Glomerular visceral epithelial cell (primary cell): ENCODE measurements around the gene MYOM1.

ENCODE experiments used
- DNase-seq: peaks from one replicate; pipeline ENCODE4 v3.0.0-alpha.2; 2016; ENCODE audit errors: extremely low spot score

The MYOM1 gene

GRCh38 chr18:3250237-3251107 lies 30.7 kb upstream of the MYOM1 start:
- peak; percentile 61 for DNase-seq

DNA sequence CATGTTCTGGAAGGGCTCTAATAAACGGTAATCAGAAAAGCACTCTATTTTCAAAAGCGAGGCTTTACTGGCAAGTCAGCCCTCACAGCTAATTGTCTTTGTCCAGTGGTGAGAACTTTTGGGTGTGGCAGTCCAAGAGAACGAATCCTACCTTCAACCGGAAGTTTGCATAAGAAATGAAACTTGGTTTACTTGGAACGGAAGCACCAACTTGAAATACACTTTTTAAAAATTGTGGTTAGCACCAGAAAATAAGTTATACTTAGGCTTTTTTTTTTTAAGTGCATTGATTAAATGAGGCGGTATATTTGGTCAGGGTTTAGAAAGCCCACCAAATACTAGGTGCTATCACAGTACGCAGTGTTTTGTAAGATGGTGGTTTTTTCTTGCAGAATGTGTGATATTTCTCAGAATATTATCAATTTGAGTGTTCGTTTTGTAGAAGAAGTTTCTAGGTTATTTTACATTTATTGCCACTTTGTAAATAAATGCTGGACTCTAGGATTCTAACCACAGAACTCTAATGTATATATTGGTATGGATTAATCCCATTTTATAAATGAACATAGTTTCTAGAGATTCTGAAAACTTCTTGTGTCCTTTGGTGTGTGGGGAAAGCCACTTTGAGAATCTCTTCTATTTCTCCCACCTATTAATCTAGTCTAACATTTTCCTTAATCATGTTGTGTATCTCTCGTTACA lies 29.0 kb upstream of the MYOM1 start:
- DNase-seq: peak; percentile 69

DNA sequence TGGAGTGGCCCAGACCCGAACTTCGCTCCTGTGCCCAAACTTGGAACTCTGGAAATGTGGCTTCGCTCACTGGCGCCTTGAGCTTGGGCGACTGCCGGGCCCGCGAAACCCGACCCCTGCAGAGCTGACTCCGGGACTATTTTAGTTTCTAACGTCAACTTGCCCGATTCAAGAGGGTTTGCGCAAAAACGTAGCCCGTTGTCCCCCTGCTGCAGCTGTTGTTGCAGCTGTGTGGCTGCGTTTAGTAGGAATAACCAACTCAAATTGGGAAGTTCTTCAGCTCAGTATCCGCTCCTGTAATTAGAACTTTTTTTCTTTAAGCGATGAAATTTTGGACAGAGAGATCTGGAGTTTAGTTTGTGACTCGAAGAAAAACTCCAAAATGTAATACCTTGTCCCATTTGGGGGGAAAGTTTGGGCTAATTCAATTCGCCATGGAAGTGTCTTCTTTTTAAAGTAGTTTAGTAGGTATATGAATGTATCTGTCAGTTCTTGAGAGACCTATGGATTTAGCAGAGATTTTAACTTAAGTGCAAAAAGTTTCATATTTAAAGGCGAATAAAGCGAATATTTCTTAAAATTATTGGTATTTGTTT lies 28.4 kb upstream of the MYOM1 start:
- no peak for DNase-seq

DNA sequence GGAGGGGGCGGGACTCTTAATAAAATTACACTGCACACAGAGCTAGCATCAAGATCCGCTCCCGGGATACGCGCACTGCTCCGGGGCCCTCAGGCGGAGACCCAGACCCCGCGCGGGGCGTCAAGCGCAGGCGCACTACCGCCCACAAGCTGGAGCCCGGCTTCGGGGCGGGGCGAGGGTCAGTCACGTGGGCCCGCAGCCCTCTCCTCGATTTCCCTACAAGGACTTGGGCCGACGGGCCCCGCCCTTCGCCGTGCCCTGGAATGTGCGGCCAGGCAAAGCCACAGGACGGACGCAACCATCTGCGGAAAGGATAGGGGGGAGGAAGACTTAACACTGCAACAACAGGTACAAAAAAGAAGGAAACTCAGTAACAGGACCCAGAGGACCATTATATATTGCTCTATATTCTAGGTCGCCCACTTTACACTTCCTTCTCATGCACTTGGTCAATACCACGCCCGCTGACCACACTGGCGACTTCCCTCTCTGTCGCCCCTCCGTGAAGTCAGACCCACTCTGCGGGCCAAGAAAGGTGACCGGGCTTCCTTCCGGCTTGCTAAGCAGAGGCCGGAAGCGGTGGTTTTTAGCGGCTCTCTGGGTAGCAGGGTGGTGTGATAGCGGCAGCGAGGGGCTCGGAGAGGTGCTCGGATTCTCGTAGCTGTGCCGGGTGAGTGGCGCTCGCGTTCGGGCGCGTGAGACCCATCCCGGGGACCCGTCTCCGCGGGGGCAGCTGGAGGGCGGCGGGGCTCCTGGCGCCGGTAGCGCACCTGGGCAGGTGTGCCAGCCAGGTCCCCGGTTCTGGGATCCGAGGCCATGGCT lies 27.7 kb upstream of the MYOM1 start, which contains the start of gene MYL12A:
TSS of gene MYL12A (plus strand) at position 562 of the 822 bp plus-strand sequence. CDS start 5,447 bp downstream, outside the sequence.
- DNase-seq: peak; percentile 99

DNA sequence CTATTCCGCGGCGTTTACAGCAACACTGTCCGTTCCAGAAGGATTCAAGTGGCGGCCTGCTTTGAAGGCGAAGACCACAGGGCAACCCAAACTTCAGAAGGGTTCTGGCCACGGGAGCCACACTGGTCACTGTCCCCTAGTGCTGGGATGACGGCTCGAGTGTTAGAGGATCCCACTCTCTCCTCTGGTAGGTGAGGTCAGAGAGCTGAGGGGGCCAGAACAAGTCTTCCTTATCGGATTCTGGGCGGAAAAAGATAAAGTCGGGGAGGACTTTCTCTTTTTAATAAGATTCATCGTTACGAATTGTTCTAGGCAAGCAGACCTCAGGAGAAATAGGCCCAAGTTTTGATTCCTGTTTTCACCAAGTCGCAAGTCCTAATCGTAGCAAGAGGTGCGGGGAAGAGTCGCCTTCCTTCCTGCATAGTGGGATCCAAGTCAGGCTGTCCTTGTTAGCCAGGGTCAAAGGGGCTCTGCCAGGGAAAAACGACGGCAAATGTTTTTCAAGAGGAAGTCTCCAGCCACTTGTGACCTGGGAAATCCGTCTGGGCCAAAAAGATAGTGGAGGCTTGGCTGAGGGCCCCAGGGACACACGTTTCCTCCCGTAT lies 27.0 kb upstream of the MYOM1 start:
- no peak for DNase-seq

DNA sequence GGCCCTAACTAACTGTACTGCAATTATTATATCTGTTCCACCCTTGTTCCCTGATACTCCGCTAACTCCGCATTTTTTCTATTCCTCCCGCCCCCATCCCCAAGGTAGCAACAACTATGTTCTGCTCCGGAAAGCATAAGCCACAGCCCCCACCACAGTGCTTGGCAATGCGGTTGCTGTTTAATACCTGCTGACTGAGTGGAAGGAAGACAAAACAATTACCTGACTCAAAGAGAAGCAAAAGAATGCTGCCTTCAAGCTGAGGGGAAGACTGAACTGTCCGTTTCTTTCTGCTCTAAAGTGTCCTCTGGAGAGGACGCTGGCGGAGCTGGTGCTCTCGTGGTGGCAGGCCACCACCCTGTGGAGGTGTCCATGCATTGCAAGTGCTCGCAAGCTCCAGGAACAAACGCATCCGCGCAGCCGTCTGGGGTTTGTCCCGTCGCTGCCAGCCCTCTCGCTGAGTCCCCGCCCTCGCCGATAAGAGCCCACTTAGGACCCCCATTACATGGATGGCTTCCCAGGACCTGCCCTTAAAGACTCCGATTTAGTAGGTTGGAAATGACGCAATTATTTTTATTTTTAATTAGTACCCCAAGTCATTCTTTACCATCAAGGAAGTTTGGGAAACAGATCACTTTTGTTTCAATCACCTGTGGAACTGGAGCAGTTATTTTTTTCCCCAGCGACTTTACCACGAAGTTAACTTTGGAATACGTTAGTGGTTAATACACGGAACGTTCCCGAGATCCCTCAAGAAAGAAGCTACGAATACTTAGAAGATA lies 26.3 kb upstream of the MYOM1 start:
- peak; percentile 87 for DNase-seq

DNA sequence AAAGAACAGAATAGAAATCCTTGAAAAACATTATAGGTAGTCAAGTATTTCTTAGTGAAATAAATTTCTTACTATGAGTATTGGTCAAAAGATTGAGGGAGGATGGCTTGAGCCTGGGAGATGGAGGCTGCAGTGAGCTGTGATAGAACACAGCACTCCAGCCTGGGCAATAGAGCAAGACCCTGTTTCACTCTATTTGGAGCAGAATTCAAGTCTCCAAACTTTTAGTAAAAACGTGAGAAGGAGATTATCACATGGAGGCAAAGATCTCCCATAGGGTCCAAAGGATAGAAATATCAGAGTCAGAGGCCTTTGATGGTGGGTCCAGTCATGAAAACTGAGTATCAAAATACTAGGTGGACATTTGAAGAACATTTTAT lies 25.4 kb upstream of the MYOM1 start:
- no peak for DNase-seq

GRCh38 chr18:3238742-3239141 lies 19.0 kb upstream of the MYOM1 start:
- no peak for DNase-seq

DNA sequence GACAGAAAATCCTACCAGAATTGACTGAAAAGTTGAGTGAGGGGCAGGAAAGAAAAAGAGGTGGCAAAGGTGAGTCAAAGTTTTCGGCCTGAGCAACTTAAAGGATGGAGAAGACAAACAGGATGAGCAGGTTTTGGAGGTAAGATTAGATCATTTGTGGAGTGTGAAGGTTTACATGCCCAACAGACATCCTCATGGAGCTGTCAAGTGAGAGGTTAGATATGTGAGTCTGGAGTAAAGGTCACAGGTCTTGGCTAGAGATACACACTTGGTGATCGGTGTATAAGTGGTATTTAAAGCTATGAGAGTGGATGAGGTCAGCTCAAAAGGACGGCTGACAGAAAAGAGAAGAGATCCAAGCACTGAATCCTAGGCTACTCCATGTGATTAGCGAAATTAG lies 16.7 kb upstream of the MYOM1 start:
- no peak for DNase-seq

- no peak for DNase-seq
Observed at GRCh38 chr18:3235846-3236245, 16.1 kb upstream of the MYOM1 start.

DNA sequence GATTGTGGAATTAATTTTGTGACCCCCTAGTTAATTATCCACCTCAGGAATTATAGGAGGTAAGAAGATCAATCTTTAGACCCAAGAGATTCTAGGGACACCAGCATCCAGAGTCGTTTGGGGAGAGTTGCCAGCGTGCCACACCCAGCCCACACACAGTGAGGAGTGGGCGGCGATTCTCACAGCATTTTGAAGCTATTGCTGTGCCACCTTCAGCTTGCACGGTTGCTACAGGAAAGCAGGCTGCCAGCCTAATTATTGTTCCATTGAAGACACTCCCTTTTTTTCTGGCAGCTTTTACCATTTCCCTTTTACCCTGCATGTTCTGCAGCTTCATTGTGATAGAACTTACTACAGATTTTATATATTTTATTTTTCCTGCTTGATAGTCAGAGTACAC lies 14.7 kb upstream of the MYOM1 start:
- no peak for DNase-seq

- DNase-seq: no peak
Observed at GRCh38 chr18:3233433-3234168, 13.8 kb upstream of the MYOM1 start.

GRCh38 chr18:3233004-3233403 lies 13.2 kb upstream of the MYOM1 start:
- no peak for DNase-seq

DNA sequence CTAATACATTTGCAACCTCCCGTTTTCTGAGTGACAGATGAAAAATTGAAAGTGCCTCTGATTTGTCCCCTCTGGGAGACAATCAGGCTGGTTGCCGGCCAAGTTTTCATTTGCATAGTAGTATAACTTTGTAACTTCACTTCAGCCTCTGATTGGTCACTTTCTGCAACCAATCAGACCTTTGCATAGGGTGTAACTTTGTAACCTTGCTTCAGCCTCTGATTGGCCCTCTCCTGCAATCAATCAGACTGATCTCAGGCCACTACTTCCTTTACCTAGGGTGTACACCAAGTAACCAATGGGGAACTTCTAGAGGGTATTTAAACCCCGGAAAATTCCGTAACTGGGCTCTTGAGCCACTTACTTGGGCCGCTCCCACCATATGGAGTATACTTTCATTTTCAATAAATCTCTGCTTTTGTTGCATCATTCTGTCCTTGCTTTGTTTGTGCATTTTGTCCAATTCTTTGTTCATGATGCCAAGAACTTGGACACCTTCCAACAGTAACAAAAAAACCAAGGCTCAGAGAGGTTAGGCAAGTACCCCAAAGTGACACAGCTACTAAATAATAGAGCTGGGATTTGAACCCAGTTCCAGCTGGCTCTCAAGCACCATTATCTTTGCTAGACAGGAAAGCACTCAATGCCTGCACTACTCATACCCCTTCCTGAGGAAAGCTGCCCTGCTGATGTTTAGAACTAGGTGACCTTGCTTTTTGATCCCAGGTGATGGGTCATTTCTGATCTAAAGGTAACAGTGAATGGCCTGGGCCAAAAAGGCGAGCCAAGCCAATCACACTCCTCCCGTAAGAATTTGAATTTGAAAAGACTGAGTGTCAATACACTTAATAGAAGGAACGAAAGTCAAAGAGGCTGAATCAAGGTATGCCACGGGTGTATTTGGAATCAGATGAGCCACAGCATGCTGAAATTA lies 10.9 kb upstream of the MYOM1 start:
- DNase-seq: no peak

- no peak for DNase-seq
Observed at GRCh38 chr18:3226048-3226447, 6.3 kb upstream of the MYOM1 start.

- DNase-seq: no peak
Observed at GRCh38 chr18:3225588-3225987, 5.8 kb upstream of the MYOM1 start.

- no peak for DNase-seq
Observed at GRCh38 chr18:3224223-3224622, 4.5 kb upstream of the MYOM1 start.

- no peak for DNase-seq
Observed at GRCh38 chr18:3223356-3223755, 3.6 kb upstream of the MYOM1 start.

- DNase-seq: no peak
Observed at GRCh38 chr18:3221496-3221895, 1.7 kb upstream of the MYOM1 start.
